SU-DHL-6 (cell line): ENCODE results near the gene ADSS1.

Source experiments
- CTCF ChIP-seq: fragments of 200-600 bp; sonication (generic); IDR thresholded peaks from one replicate; pipeline ENCODE4 v1.5.1; 2017; ENCODE audit warnings: antibody characterized with exemption, mild to moderate bottlenecking, low read length, moderate library complexity; ENCODE audit not compliant: insufficient read depth, poor library complexity, severe bottlenecking
- EZH2phosphoT487 ChIP-seq: fragments of 200-600 bp; sonication (generic), shearing (Covaris generic); conservative IDR thresholded peaks from 2 replicates; pipeline ENCODE4 v1.6.1; 2018; ENCODE audit warnings: mild to moderate bottlenecking, antibody characterized with exemption, low read length, moderate library complexity, mixed read lengths

- TF ChIP-seq CTCF (no peak), EZH2phosphoT487 (no peak)
Observed at GRCh38 chr14:104746934-104747481, 23.0 kb downstream of the ADSS1 start.
